ENCODE data around the gene SLC50A1.

Gene SLC50A1

DNA sequence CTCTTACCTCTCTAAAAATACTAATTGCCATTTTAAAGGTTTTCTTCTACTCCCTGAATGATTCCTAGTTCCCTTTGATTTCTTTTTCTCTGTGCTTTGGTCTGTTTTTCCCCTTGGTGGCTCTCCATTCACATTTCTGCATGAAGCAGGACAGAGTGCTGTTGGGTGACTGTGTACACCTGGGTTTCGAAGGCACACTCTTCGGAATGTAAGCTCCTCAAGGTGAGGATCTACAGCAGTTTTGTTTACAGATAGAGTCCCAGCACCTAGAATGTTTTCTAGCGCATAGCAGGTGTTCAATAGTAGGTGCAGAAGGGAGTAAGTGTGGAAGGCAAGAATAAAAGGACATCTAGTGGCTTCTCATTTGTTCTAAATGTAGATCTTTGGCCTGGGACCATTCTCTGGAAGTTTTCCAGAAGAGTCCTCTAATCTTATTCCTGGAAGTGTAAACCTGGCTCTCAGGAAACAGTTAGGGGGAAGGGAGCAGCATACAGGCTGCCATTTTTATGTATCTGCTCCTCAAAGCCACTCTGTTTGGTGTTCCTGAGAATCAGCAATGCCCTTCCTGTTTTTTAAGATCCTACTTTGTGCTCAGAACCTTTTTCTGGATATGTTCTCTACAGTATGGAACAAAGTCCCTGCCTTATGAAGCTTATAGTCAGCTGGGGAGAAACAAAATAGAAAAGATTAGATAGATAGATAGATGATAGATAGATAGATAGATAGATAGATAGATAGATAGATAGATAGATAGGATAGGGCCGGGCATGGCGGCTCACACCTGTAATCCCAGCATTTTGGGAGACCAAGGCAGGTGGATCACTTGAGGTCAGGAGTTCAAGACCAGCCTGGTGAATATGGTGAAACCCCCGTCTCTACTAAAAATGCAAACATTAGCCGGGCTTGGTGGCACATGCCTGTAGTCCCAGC lies 30.8 kb upstream of the SLC50A1 start:
- Histone ChIP-seq H3K4me3 (ENCODE audit: low read depth, low read length) (no peak overlapping the region), H3K27ac (no peak overlapping the region), H3K36me3 (no peaks in the 10 kb centered on the region), H3K9me3 (ENCODE audit: severe bottlenecking) (no peaks in the 10 kb centered on the region), H3K27me3 (ENCODE audit: insufficient read depth, low read depth, severe bottlenecking) (no peaks in the 10 kb centered on the region)
- DNase-seq = no peak
- TF ChIP-seq, protein P1, sequence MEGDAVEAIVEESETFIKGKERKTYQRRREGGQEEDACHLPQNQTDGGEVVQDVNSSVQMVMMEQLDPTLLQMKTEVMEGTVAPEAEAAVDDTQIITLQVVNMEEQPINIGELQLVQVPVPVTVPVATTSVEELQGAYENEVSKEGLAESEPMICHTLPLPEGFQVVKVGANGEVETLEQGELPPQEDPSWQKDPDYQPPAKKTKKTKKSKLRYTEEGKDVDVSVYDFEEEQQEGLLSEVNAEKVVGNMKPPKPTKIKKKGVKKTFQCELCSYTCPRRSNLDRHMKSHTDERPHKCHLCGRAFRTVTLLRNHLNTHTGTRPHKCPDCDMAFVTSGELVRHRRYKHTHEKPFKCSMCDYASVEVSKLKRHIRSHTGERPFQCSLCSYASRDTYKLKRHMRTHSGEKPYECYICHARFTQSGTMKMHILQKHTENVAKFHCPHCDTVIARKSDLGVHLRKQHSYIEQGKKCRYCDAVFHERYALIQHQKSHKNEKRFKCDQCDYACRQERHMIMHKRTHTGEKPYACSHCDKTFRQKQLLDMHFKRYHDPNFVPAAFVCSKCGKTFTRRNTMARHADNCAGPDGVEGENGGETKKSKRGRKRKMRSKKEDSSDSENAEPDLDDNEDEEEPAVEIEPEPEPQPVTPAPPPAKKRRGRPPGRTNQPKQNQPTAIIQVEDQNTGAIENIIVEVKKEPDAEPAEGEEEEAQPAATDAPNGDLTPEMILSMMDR (IDR thresholded peaks at IDR 0.05; ENCODE audit: low read depth, low read length) = no peak

DNA sequence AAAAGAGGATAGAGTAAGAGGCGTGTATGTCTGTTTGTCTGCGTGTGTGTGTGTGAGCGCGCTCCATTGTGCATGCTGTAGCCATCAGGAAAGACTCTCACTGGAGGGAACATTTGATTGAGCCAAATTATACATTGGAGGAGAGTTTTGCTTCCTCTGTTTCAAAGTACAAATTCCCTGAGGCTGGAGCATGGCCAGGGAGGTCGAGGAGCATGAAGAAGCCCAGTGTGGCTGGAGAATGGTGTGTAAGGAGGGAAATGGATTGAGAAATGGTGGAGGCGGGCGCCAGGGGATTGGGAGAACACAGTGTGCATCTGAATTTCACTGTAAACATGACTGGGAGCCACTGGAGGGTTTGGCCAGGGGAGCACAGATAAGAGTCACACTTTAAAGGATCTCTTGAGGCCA lies 30.0 kb upstream of the SLC50A1 start:
- Histone ChIP-seq H3K36me3 (no peaks in the 10 kb centered on the region), H3K27me3 (ENCODE audit: insufficient read depth, low read depth, severe bottlenecking) (no peaks in the 10 kb centered on the region), H3K9me3 (ENCODE audit: severe bottlenecking) (no peaks in the 10 kb centered on the region), H3K4me3 (ENCODE audit: low read depth, low read length) (no peak overlapping the region), H3K27ac (no peak overlapping the region)
- no peak for DNase-seq
- TF ChIP-seq, protein P1 (IDR thresholded peaks at IDR 0.05; ENCODE audit: low read depth, low read length) = no peak

DNA sequence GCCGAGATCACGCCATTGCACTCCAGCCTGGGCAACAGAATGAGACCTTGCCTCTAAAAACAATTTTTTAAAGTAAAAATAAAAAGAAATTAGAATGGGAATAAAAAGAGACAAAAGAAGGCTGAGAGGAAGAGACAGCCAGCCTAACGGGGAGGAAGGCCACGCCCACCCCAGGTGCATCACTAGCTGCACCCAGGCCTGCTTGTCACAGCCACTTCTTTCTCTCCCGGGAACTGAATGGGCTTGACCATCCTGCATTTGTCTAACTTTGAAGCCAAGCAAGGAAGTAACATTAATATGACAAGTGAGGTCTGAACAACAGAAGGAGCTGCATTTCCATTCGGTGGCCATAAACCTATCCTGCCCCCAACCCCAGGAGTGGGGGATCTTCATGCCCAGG lies 28.8 kb upstream of the SLC50A1 start:
- Histone ChIP-seq H3K4me3 (ENCODE audit: low read depth, low read length) (no peak overlapping the region), H3K27me3 (ENCODE audit: insufficient read depth, low read depth, severe bottlenecking) (no peaks in the 10 kb centered on the region), H3K9me3 (ENCODE audit: severe bottlenecking) (no peaks in the 10 kb centered on the region), H3K27ac (no peak overlapping the region), H3K36me3 (no peaks in the 10 kb centered on the region)
- TF ChIP-seq, protein P1 (IDR thresholded peaks at IDR 0.05; ENCODE audit: low read depth, low read length) = no peak
- no peak for DNase-seq

DNA sequence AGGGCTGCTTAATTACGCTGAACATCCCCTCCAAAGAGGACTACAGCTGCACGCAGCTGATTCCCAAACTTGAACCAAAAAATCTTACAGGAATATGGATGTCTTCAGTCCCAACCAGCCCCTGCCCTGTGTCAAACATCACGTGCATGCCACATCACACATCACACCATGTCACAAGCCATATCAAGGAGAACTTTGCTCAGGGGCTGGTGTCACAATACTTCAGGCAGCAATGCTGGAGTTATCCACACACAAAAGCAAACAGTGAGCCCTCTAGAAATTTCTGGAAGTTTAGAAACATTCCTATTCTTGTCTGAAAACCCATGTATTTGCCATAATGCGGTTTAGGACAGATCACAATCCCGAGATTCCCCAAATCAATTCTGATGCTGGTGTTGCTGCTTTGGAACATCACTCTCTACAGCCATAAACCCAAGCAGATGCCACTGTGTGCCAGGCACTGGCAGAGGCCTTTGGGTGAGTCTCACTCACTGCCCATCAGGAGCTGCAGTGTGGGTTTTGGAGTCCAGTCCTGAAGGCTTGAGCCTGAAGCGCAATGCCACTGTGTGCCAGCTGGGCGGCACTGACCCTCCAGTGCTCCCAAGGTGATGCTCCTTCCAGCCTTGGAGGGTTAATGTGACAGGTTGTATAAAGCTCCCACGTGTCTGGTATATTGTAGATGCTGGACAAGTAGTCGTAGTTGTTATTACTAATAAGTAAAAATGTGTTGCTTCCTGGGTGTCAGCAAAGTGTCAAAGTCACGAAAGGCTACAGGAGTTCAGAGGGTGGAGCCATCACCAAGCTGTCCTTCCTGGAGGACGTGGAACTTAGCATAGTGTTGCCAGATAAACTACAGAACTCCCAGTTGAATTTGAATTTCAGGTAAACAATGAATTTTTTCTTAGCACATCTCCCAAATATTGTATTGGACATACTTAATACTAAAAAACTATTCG lies 28.1 kb upstream of the SLC50A1 start:
- Histone ChIP-seq H3K36me3 (no peaks in the 10 kb centered on the region), H3K27me3 (ENCODE audit: insufficient read depth, low read depth, severe bottlenecking) (no peaks in the 10 kb centered on the region), H3K27ac (no peak overlapping the region), H3K4me3 (ENCODE audit: low read depth, low read length) (no peak overlapping the region), H3K9me3 (ENCODE audit: severe bottlenecking) (no peaks in the 10 kb centered on the region)
- DNase-seq = no peak
- TF ChIP-seq, protein P1 (IDR thresholded peaks at IDR 0.05; ENCODE audit: low read depth, low read length) = 0 out of 2 replicates have a peak, but pooled peaks have one; percentile 17

DNA sequence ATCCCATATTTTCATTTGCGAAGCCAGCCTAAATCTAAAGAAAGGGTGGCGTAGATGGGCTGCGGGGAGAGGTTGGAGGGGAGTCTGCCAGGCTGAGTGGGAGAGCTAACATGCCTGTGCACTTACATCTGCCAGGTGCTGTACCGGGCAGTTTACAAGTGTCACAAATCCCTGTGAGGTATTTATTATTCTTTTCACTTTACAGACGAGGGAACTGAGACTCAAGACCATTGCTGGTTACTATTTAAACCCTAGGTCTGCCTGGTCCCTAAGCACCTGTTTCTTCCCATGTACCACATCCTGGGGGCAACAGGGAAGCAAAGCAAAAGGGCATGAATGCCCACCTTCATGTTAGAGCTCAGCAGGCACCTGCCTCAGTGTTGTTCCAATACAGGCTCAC lies 27.4 kb upstream of the SLC50A1 start:
- Histone ChIP-seq H3K36me3 (no peaks in the 10 kb centered on the region), H3K9me3 (ENCODE audit: severe bottlenecking) (no peaks in the 10 kb centered on the region), H3K27me3 (ENCODE audit: insufficient read depth, low read depth, severe bottlenecking) (no peaks in the 10 kb centered on the region), H3K4me3 (ENCODE audit: low read depth, low read length) (no peak overlapping the region), H3K27ac (no peak overlapping the region)
- TF ChIP-seq, protein P1 (IDR thresholded peaks at IDR 0.05; ENCODE audit: low read depth, low read length) = no peak
- no peak for DNase-seq

All from WERI-Rb-1 (cell line).